GM18858 (cell line): Measurements from ENCODE around the gene PGBD2.
"Not testable (repeated sequence)": the region's sequence is repeated elsewhere in the genome, so short reads cannot be mapped to it uniquely, and the experiment has no call there.

Experiments used
- ATAC-seq: cut with Tn5 transposase; IDR thresholded peaks from one replicate; pipeline ENCODE4 v1.9.1; 2021; ENCODE audit not compliant: unreplicated experiment

The PGBD2 gene

DNA sequence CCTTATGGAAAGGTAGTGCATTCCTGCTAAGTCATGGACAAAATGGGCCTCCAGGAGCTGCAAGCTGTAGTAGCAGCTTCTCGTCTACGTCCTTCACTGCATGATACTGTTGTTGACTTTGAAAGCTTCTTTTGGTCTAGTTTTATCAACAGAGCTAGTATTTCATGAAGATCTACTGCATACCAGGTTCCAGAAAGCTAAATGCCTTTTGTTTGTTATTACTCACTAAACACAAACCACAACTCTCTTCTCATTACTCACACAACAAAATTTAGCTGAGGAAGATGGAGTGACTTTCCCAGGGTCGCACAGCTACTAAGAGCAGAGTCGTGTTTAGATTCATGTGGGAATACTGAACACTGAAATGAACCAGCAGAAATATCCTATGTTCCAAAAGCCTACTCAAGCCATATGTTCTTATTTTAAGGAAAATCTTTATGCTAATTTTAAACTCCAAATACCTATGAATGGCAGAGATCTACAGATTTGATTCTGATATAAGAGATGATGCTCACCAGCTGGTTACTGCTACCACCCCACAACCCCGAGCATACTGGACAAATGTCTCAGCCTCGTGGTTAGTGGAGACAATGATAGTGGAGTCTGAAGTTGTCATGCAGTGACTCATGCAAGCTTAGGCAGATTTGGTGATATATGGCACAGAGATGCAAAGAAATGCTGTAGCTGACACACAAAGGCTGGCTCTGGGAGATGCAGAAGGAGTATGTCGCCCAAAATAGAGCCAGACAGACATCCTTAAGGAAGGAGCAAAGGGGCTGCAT, 20.6 kb downstream of the PGBD2 start:
- ATAC-seq = no peak

DNA sequence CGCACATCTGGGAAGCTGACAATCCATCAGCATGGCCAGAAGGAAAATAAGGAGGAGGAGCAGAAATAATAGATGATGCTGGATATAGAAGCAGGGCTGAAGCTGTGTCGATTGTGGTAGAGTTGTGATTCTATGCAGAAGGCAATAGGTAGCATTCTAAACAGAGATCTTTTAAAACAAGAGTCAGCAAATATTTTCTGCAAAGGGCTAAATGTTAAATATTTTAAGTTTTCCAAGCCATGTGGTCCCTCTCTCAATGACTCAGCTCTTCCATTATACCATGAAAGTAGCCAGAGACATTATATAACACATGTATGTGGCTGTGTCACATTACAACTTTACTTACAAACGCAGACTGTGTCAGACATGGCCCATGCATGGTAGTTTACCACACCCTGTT, 21.2 kb downstream of the PGBD2 start:
- not testable (repeated sequence) for ATAC-seq

DNA sequence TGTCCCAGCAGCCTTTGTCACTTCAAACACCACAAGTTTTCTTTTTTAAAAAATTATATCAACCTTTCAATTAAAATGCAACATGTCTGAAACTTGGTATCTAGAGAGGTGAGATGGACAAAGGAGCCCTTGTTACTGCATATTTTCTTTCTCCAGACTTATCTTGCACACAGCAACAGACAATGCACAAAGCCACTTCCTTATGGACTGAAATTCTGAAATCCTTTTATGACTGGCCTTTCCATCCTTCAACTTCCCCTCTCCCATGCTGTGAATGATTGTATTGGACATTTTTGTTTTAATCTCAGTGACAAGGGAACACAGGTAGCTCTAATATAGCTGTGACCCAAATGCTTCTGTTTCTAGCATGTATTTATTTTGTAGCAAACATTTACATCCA, 22.1 kb downstream of the PGBD2 start:
- ATAC-seq = not testable (repeated sequence)

DNA sequence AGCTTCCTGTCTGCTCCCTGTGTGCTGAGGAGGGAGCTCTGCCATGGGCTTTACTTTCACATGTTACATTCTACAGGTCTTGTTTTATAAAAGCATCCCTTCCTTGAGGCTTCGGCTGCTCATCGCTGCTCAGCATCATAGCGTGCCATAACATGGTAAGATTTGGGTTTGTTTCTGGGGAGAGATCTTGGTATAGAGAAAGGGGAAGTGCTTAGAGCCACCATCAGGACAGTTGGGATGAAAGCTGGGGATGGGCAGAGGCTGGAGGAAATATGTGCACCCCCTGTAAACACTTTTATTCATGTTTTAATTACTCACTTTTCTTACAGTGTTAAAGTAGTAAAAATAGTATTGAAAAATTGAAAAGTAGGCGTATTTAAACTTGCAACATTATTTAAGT, 24.0 kb downstream of the PGBD2 start:
- not testable (repeated sequence) for ATAC-seq

GRCh38 chr1:248938173-248938809, 32.3 kb downstream of the PGBD2 start:
- ATAC-seq = not testable (repeated sequence)

DNA sequence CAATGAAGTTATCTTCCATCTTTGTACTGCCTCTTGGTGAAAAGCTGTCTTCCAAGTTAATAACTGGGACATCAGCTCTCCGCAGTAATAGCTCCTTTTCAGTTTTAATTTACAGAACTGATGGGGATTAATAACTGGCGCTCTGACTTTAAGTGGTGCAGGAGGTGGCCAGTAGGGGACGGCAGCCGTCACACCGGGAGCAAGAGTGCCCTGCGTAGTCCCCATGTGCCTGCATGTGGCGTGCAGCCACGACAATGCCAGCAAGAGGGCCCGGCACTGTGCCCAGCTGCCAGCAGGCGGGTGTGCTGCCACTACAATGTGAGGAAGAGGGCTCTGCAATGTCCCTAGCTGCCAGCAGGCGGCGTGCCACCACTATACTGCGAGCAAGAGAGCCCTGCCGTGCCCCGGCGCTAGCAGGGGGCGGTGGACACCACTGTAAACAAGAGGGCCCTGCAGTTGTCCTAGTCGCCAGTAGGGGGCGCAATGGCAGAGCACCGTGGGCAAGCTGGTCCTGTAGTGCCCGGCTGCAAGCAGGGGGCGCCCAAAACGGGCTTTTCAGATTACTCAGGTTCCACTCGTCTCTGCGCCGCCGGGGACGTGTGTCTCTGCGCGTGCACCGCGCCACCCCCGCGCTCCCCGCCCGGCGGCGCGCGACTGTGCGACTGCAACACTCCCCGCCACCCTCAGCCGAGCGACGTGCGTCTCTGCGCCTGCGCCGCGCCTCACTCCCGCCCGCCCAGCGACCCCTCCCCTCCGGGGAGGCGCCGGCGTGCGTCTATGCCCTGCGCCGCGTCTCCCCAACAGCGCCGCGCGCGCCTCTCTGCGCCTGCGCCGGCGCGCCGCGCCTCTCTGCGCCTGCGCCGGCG, 38.3 kb downstream of the PGBD2 start:
- ATAC-seq = not testable (repeated sequence)

DNA sequence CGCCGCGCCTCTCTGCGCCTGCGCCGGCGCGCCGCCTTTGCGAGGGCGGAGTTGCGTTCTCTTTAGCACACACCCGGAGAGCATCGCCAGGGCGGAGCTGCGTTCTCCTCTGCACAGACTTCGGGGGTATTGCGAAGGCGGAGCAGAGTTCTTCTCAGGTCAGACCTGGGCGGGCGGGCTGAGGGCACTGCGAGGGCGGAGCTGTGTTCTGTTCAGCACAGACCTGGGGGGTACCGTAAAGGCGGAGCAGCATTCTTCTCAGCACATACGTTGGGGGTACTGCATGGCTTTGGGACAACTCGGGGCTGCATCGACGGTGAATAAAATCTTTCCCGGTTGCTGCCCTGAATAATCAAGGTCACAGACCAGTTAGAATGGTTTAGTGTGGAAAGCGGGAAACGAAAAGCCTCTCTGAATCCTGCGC, 39.0 kb downstream of the PGBD2 start:
- not testable (repeated sequence) for ATAC-seq

- ATAC-seq = not testable (repeated sequence)
These were observed 39.4 kb downstream of the PGBD2 start for GRCh38 chr1:248945453-248945852.

DNA sequence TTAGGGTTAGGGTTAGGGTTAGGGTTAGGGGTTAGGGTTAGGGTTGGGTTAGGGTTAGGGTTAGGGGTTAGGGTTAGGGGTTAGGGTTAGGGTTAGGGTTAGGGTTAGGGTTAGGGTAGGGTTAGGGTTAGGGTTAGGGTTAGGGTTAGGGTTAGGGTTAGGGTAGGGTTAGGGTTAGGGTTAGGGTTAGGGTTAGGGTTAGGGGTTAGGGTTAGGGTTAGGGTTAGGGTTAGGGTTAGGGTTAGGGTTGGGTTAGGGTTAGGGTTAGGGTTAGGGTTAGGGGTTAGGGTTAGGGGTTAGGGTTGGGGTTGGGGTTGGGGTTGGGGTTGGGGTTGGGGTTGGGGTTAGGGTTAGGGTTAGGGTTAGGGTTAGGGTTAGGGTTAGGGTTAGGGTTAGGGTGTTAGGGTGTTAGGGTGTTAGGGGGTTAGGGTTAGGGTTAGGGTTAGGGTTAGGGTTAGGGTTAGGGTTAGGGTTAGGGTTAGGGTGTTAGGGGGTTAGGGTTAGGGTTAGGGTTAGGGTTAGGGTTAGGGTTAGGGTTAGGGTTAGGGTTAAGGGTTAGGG, 39.9 kb downstream of the PGBD2 start:
- not testable (repeated sequence) for ATAC-seq
